ENCODE measurements around the gene NRCAM. TPM values are rescaled to one million over a fixed set of nuclear protein-coding genes. Genes with fewer than 3 reads are reported as not detected.

The NRCAM gene
- total RNA-seq, 2 donors from 2014 or later, result 17.9 to 28.2 TPM

- Mint-ChIP-seq H3K27me3 (ENCODE audit: insufficient read depth) (peaks cover 2% of the 10 kb centered on the region), H3K27ac (no peak overlapping the region), H3K9me3 (no peaks in the 10 kb centered on the region), H3K4me3 (no peak overlapping the region), H3K36me3 (ENCODE audit: low read depth) (no peaks in the 10 kb centered on the region), H3K4me1 (peaks cover 13% of the 10 kb centered on the region)
- Histone ChIP-seq H3K4me3 (ENCODE audit: low read length) (no peak overlapping the region), H3K9me3 (ENCODE audit: control insufficient read depth, low read length) (no peaks in the 10 kb centered on the region), H3K9ac (ENCODE audit: extremely low read depth, low read length, poor library complexity, severe bottlenecking) (no peak overlapping the region), H3K27me3 (ENCODE audit: control insufficient read depth, insufficient read depth, low read length, poor library complexity, severe bottlenecking) (no peaks in the 10 kb centered on the region), H3K36me3 (ENCODE audit: control insufficient read depth, insufficient read depth, low read length) (no peaks in the 10 kb centered on the region), H3K27ac (ENCODE audit: low read depth, low read length) (peak overlapping the region; percentile 83), H3K4me1 (ENCODE audit: control insufficient read depth, insufficient read depth, low read length) (no peaks in the 10 kb centered on the region)
- no peak for DNase-seq
- WGBS, 2 experiments (ENCODE audit: insufficient coverage in 1 of 2, insufficient read length in 1 of 2), result 91 to 92% methylated on average over 7 of the region's 7 CpGs
- no peak for TF ChIP-seq CTCF (conservative IDR thresholded peaks at IDR 0.05)
These were observed 163.1 kb downstream of the NRCAM start for GRCh38 chr7:108293149-108293612.

- H3K9ac ChIP-seq (ENCODE audit: extremely low read depth, low read length, poor library complexity, severe bottlenecking), result no peak overlapping the region
These were observed 163.7 kb downstream of the NRCAM start for GRCh38 chr7:108292541-108292940.

GRCh38 chr7:108291791-108292440, 164.3 kb downstream of the NRCAM start:
- H3K4me3 ChIP-seq (ENCODE audit: low read length), result no peak overlapping the region
- 87 to 92% methylated on average over 4 to 5 of the region's 5 CpGs for WGBS, 2 experiments (ENCODE audit: insufficient coverage in 1 of 2, insufficient read length in 1 of 2)
- no peak for TF ChIP-seq CTCF (conservative IDR thresholded peaks at IDR 0.05)
- no peaks in the 10 kb centered on the region for H3K27me3 ChIP-seq (ENCODE audit: control insufficient read depth, insufficient read depth, low read length, poor library complexity, severe bottlenecking)
- Mint-ChIP-seq H3K4me1 (peaks cover 10% of the 10 kb centered on the region), H3K4me3 (no peak overlapping the region), H3K9me3 (peaks cover 2% of the 10 kb centered on the region), H3K27me3 (ENCODE audit: insufficient read depth) (peaks cover 2% of the 10 kb centered on the region), H3K27ac (no peak overlapping the region), H3K36me3 (ENCODE audit: low read depth) (no peaks in the 10 kb centered on the region)
- peak overlapping the region; percentile 71 for H3K27ac ChIP-seq (ENCODE audit: low read depth, low read length)
- no peaks in the 10 kb centered on the region for H3K9me3 ChIP-seq (ENCODE audit: control insufficient read depth, low read length)
- no peak for DNase-seq
- H3K9ac ChIP-seq (ENCODE audit: extremely low read depth, low read length, poor library complexity, severe bottlenecking), result no peak overlapping the region
- no peaks in the 10 kb centered on the region for H3K4me1 ChIP-seq (ENCODE audit: control insufficient read depth, insufficient read depth, low read length)
- H3K36me3 ChIP-seq (ENCODE audit: control insufficient read depth, insufficient read depth, low read length), result no peaks in the 10 kb centered on the region

More at GRCh38 chr7:108292541-108292940, 163.7 kb downstream of the NRCAM start:
- DNase-seq, result no peak
- Mint-ChIP-seq H3K27me3 (ENCODE audit: insufficient read depth) (peaks cover 2% of the 10 kb centered on the region), H3K27ac (no peak overlapping the region), H3K36me3 (ENCODE audit: low read depth) (no peaks in the 10 kb centered on the region), H3K9me3 (no peaks in the 10 kb centered on the region), H3K4me3 (no peak overlapping the region), H3K4me1 (peaks cover 13% of the 10 kb centered on the region)
- no peak for TF ChIP-seq CTCF (conservative IDR thresholded peaks at IDR 0.05)
- no peaks in the 10 kb centered on the region for H3K27me3 ChIP-seq (ENCODE audit: control insufficient read depth, insufficient read depth, low read length, poor library complexity, severe bottlenecking)
- 71 to 80% methylated on average over 3 of the region's 3 CpGs for whole genome bisulfite sequencing, 2 experiments (ENCODE audit: insufficient coverage in 1 of 2, insufficient read length in 1 of 2)
- H3K4me3 ChIP-seq (ENCODE audit: low read length), result no peak overlapping the region
- H3K27ac ChIP-seq (ENCODE audit: low read depth, low read length), result peak overlapping the region; percentile 83
- H3K9me3 ChIP-seq (ENCODE audit: control insufficient read depth, low read length), result no peaks in the 10 kb centered on the region
- H3K4me1 ChIP-seq (ENCODE audit: control insufficient read depth, insufficient read depth, low read length), result no peaks in the 10 kb centered on the region
- H3K36me3 ChIP-seq (ENCODE audit: control insufficient read depth, insufficient read depth, low read length), result no peaks in the 10 kb centered on the region
